Measurements from ENCODE around the gene PTGR3. TPM values are rescaled to one million over a fixed set of nuclear protein-coding genes. Genes with fewer than 3 reads are reported as not detected.

The PTGR3 gene
- total RNA-seq, 4 donors from 2014 or later: 9.6 to 27.5 (median 20.1) TPM

DNA sequence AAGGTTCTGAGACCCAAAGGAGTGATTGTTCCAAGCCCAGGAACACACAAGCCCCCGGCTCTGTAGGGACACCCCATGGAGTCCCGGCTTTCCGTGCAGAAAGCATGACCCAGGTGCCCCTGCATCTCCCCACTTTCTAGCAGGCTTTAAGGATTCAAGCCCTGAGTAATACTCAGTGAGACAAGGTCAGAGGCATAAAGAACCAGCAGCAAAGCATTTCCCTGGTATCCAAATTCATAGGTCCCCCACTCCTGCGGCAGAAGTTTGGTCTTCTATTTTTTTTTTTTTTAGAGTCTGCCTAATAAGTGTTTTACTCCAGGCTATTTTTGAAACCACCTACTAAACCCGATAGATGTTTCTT, 18.0 kb upstream of the PTGR3 start:
- DNase-seq (ENCODE audit: extremely low spot score): no peak
- WGBS: 23% methylated on average over 5 of the region's 5 CpGs

DNA sequence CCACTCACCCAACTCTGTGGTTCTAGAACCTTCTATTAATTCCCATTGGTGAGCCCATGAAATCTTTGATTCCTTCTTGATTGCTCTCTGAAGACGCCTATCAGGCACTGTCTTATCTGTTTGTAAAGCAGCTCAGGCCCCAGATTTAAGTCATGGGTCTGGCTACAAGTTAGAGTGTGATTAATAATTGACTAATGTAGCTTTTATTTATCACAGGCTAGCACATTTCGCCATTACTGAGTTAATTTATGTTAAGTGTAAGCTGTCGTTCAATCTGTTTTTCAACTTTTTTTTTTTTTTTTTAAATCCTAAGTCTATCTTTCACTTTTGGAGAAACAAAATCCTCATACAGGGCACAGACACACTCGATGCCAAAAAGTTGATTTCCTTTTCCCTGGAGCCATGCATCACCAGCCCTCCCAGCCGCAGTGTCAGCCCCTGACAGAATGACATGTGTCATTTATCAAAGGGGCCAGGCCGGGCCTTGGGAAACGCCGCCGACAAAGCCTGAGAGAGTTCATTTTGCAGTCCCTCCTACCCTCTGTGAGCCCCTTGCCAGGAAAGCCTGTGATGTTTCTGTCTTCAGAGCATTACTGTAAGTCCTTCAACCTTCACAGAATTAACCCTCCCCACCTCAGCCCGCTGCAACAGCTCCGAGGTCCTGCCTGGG, 17.5 kb upstream of the PTGR3 start:
- TF ChIP-seq POLR2AphosphoS5 (IDR thresholded peaks at IDR 0.05) (no peak), EP300 (IDR thresholded peaks at IDR 0.05) (no peak), POLR2A (IDR thresholded peaks at IDR 0.05; ENCODE audit: low read depth) (no peak)
- TF ChIP-seq, protein P1, sequence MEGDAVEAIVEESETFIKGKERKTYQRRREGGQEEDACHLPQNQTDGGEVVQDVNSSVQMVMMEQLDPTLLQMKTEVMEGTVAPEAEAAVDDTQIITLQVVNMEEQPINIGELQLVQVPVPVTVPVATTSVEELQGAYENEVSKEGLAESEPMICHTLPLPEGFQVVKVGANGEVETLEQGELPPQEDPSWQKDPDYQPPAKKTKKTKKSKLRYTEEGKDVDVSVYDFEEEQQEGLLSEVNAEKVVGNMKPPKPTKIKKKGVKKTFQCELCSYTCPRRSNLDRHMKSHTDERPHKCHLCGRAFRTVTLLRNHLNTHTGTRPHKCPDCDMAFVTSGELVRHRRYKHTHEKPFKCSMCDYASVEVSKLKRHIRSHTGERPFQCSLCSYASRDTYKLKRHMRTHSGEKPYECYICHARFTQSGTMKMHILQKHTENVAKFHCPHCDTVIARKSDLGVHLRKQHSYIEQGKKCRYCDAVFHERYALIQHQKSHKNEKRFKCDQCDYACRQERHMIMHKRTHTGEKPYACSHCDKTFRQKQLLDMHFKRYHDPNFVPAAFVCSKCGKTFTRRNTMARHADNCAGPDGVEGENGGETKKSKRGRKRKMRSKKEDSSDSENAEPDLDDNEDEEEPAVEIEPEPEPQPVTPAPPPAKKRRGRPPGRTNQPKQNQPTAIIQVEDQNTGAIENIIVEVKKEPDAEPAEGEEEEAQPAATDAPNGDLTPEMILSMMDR (IDR thresholded peaks at IDR 0.05): no peak
- H3K4me1 ChIP-seq: peaks cover 51 to 88% (median 76%) of the 10 kb centered on the region in 4 donors
- intact Hi-C loops (cut with DNase I): no loop called here
- H3K9me3 ChIP-seq: no peaks in the 10 kb centered on the region
- H3K36me3 ChIP-seq: no peaks in the 10 kb centered on the region
- peak overlapping the region; percentile 55 to 72 (median 63) for H3K27ac ChIP-seq (replicated peaks in 1 of 4)
- no peaks in the 10 kb centered on the region for H3K27me3 ChIP-seq
- H3K4me3 ChIP-seq: peak overlapping the region; percentile 25 to 43 (median 38)
- WGBS: 30% methylated on average over 9 of the region's 11 CpGs
- DNase-seq (ENCODE audit: extremely low spot score): no peak

More for the DNA sequence above, 18.0 kb upstream of the PTGR3 start:
- Histone ChIP-seq H3K4me3 (peak overlapping the region; percentile 25 to 43 (median 38)), H3K4me1 (peaks cover 53 to 88% (median 74%) of the 10 kb centered on the region in 4 donors), H3K27me3 (no peaks in the 10 kb centered on the region), H3K27ac (replicated peaks in 1 of 4) (peak overlapping the region; percentile 55 to 72 (median 63)), H3K9me3 (no peaks in the 10 kb centered on the region), H3K36me3 (no peaks in the 10 kb centered on the region)
- intact Hi-C loops (cut with DNase I): no loop called here
- no peak for TF ChIP-seq EP300 (IDR thresholded peaks at IDR 0.05)
- TF ChIP-seq POLR2AphosphoS5 (IDR thresholded peaks at IDR 0.05): no peak
- TF ChIP-seq, protein P1 (IDR thresholded peaks at IDR 0.05): no peak

DNA sequence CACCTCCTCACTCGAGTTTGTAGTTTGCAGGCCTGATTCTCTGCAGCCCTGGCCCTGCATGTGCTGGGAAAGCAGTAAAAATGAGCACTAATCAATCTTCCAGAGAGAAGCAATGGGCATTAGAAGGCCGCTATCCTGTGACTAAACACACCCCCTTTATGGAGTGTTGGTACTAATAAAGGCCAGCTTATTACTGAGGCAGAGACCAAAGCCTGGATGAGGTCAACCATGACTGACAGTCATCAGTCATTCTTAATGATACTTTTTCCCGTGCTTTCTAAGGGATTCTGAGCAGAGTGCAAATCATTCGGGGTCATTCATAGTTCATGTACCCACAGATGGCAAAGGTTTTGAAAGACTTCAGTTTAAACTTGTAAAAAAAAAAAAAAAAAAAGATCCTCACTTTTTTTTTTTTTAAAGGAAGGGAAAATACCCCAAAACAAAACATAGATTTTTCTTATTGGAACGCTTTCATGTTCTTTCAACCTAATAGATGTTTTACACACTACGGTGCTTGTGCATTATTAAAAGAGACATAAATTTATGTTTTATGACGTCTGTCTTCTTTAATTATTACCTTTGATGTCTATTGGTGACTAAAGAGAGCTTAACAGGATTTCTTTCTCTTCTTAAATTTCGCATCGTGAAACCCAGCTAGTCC, 14.9 kb upstream of the PTGR3 start:
- TF ChIP-seq EP300 (IDR thresholded peaks at IDR 0.05): no peak
- no peak for TF ChIP-seq POLR2A (IDR thresholded peaks at IDR 0.05; ENCODE audit: low read depth)
- H3K4me1 ChIP-seq: peaks cover 57 to 96% (median 88%) of the 10 kb centered on the region in 4 donors
- no peak for DNase-seq (ENCODE audit: extremely low spot score)
- intact Hi-C loops (cut with DNase I): no loop called here
- peak overlapping the region; percentile 41 to 72 (median 56) for H3K27ac ChIP-seq (replicated peaks in 1 of 4)
- H3K9me3 ChIP-seq: no peaks in the 10 kb centered on the region
- 56% methylated on average over 9 of the region's 9 CpGs for WGBS
- no peaks in the 10 kb centered on the region for H3K36me3 ChIP-seq
- no peak overlapping the region for H3K4me3 ChIP-seq
- no peaks in the 10 kb centered on the region for H3K27me3 ChIP-seq

DNA sequence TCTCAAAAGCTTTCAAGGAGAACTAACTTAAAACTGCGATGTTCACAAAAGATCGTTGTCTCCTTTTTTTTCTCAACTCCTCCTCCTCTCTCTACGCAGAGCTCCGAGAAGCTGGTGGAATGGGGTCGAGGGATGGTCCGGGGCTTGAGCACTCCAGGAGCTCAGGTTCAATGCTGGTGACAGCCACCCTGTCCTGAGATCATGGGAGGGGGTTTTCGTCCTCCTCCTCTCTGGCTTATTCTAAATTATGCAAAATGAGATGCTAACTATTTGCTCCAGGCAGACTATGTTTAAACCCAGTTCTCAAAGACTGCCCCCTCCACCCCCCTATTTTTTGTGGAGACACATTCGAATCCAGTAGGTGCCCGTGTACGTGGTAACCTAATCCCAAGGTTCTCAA, 13.5 kb upstream of the PTGR3 start:
- Histone ChIP-seq H3K9me3 (no peaks in the 10 kb centered on the region), H3K4me3 (no peak overlapping the region), H3K27me3 (no peaks in the 10 kb centered on the region), H3K4me1 (peaks cover 54 to 93% (median 85%) of the 10 kb centered on the region in 4 donors), H3K27ac (replicated peaks in 1 of 4) (peak overlapping the region in 3 of 4 donors; percentile 41 to 72 (median 63)), H3K36me3 (no peaks in the 10 kb centered on the region)
- TF ChIP-seq POLR2A (IDR thresholded peaks at IDR 0.05; ENCODE audit: low read depth): no peak
- no peak for TF ChIP-seq POLR2AphosphoS5 (IDR thresholded peaks at IDR 0.05)
- TF ChIP-seq, protein P1 (IDR thresholded peaks at IDR 0.05): no peak
- no peak for TF ChIP-seq EP300 (IDR thresholded peaks at IDR 0.05)
- intact Hi-C loops (cut with DNase I): no loop called here
- 81% methylated on average over 10 of the region's 10 CpGs for WGBS
- DNase-seq (ENCODE audit: extremely low spot score): no peak

DNA sequence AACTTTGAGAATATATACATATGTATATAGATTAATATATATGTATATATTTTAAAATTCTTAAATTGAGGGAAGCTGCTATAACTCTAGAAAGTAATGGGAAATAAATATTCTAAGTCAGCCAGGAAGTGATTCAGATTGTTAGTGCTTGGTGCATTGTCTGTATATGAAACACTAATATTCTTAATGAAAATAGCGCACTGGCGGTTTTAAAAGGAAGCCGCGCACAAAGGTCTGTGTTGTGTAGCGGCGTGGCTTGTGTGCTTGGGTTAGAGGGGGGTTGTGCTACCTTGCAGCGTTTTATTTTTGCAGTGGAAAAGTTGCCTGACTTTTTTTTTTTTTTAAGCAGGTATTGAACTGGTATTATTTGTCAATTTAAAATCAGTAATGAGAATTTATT, 13.0 kb upstream of the PTGR3 start:
- Histone ChIP-seq H3K9me3 (no peaks in the 10 kb centered on the region), H3K27me3 (no peaks in the 10 kb centered on the region), H3K27ac (replicated peaks in 1 of 4) (peak overlapping the region in 3 of 4 donors; percentile 20 to 72 (median 63)), H3K4me1 (peaks cover 52 to 93% (median 84%) of the 10 kb centered on the region in 4 donors), H3K4me3 (no peak overlapping the region), H3K36me3 (no peaks in the 10 kb centered on the region)
- TF ChIP-seq, protein P1 (IDR thresholded peaks at IDR 0.05): no peak
- TF ChIP-seq POLR2A (IDR thresholded peaks at IDR 0.05; ENCODE audit: low read depth) (no peak), EP300 (IDR thresholded peaks at IDR 0.05) (no peak), POLR2AphosphoS5 (IDR thresholded peaks at IDR 0.05) (no peak)
- WGBS: 87% methylated on average over 7 of the region's 7 CpGs
- intact Hi-C loops (cut with DNase I): no loop called here
- peak; percentile 37 for DNase-seq (ENCODE audit: extremely low spot score)

Measured in esophagus muscularis mucosa (tissue), 4 donors.